GM12801 (cell line): ENCODE data around the gene TSPO.

Experiments used
- CTCF ChIP-seq: IDR thresholded peaks from one replicate; pipeline ENCODE4 v1.5.1; 2011; ENCODE audit warnings: control low read depth; ENCODE audit not compliant: insufficient read length; ENCODE audit errors: extremely low read depth

TSPO gene

GRCh38 chr22:43205748-43206508 is 54.6 kb downstream of the TSPO start:
- TF ChIP-seq CTCF: no peak

GRCh38 chr22:43206509-43207161 is 55.3 kb downstream of the TSPO start:
- no peak for TF ChIP-seq CTCF

GRCh38 chr22:43207386-43207785 is 56.0 kb downstream of the TSPO start:
- no peak for TF ChIP-seq CTCF

- no peak for TF ChIP-seq CTCF
These were observed 56.7 kb downstream of the TSPO start for GRCh38 chr22:43207849-43208702.

GRCh38 chr22:43208703-43209522 is 57.6 kb downstream of the TSPO start:
- TF ChIP-seq CTCF: no peak

- no peak for TF ChIP-seq CTCF
These were observed 58.1 kb downstream of the TSPO start for GRCh38 chr22:43209523-43209890.
